GM18502 (cell line): ENCODE data around the gene KIAA1549.
A peak's percentile ranks its signal among the peaks of the same experiment; 100 is the strongest.
"Not testable (repeated sequence)": the region's sequence is repeated elsewhere in the genome, so short reads cannot be mapped to it uniquely, and the experiment has no call there.

Experiments used
- ATAC-seq: cut with Tn5 transposase; IDR thresholded peaks from one replicate; pipeline ENCODE4 v1.9.1; 2021; ENCODE audit warnings: mild to moderate bottlenecking; ENCODE audit not compliant: unreplicated experiment, poor library complexity

The KIAA1549 gene

GRCh38 chr7:138945821-138946220 lies 35.4 kb downstream of the KIAA1549 start:
- no peak for ATAC-seq

DNA sequence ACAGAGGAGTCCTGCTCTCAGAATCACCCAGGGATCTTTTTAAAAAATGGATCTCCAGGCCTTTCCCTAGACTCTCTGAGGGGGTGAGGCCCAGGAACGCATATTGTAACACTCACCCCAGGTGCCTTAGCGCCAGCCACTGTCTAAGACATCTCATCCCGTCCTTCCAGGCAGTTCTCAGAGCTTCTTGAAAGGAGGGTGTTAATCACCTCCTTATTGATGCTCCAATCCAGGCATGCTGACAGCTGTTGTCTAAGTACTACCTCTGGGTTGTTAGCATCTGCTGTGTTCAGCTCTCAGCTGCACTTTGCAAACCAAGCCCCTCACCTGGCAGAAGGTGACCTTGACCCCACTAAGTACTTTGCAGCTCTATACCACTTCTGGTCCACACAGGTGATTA lies 36.0 kb downstream of the KIAA1549 start:
- no peak for ATAC-seq

GRCh38 chr7:138944592-138944991 lies 36.6 kb downstream of the KIAA1549 start:
- ATAC-seq, result no peak

GRCh38 chr7:138943061-138943460 lies 38.1 kb downstream of the KIAA1549 start:
- ATAC-seq, result no peak

- ATAC-seq, result no peak
Measured at GRCh38 chr7:138941545-138941944, 39.6 kb downstream of the KIAA1549 start.

- ATAC-seq, result not testable (repeated sequence)
Measured at GRCh38 chr7:138940602-138941001, 40.6 kb downstream of the KIAA1549 start.

DNA sequence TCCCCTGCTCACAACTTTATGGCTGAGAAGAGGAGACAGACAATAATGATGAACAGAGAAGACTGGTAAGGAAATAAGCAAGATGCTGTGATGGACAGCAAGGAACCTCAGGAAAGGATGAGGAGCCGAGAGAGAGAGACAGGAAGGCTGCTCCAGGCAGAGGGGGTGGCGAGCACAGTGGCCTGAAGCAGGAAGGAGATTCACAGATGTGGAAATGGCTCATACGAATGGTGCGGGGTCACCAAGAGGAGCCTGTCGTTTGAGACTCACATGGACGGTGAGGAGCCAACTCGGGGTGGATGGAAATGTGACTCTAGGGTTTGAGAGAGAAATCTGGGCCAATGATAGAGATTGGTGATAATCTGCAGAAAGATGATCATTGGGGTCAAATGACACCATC lies 43.7 kb downstream of the KIAA1549 start:
- no peak for ATAC-seq

DNA sequence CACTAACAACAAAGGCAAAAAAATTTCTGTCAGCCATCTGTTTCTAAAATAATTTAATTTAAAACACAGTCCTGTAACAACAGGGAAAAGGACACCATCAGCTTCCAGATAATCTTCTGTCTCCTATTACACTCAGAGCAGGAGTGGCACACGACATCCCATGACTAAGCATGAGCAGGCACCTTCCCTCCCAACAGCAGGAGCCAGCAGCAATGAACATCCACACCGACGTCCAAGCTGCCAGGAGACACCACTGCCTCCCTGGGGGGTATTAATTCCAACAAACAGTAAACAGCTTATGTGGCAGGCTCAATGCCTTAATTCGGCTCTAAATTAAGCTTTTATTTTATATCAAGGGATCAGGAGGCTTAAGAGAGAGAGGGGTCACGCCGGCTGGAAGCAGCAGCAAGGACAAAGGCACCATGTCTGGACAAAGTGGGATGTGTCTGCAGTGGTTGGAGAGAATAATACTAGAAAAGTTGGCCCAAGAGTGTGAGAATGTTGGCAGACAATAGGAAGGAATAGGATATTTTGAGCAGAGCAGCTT lies 45.7 kb downstream of the KIAA1549 start:
- ATAC-seq, result no peak

DNA sequence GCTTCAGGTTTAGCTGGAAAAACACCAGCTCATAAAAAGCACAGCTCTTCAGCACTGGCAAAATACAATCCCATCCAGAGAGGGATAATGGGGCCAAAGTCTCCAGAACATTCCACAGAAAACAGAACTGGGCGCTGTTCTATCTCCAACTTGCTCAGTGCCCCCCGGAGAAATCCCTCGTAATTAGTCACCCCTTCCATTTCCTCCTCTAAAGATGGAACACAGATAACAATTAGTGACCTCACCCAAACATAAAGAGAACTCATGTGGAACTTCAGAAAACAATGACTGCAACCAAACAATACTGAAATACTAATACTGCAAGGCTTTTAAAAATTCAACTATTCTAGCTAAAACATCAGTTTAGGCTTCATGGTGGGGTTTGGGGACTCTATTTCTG lies 46.3 kb downstream of the KIAA1549 start:
- no peak for ATAC-seq

DNA sequence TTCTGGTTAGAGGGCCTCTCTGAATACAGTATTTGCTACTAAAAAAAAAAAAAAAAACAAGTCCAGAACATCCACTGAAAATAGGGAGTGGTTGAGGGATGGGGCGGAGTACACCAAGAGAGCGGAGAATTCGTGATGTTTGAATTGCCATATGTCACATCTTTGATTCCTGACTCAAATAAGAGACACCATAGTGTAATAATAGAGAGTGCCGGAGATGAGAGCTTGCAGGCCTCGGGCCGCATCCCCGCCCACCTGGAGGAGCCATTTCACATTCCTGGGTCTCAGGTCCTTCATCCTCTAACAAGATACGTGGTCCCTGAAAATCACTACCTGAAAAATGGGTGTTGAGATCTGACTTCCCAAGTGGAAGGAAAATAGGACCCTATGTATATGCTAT lies 46.8 kb downstream of the KIAA1549 start:
- no peak for ATAC-seq

- no peak for ATAC-seq
Measured at GRCh38 chr7:138932870-138933269, 48.3 kb downstream of the KIAA1549 start.

GRCh38 chr7:138932427-138932826 lies 48.8 kb downstream of the KIAA1549 start:
- no peak for ATAC-seq

DNA sequence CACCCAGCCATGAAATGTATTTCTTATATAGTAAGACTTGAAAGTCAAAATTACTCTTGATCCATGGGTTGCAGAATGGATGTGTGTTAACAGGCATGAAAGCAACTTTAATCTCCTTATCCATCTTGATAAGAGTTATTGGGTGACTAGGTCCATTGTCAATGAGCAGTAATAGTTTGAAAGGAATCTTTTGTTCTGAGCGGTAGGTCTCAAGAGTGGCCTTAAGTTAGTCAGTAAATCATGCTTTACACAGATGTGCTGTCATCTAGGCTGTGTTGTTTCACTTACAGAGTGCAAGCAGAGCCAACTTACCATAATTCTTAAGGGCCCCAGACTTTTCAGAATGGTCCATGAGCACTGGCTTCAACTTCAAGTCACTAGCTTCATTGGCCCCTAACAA lies 51.2 kb downstream of the KIAA1549 start:
- no peak for ATAC-seq

DNA sequence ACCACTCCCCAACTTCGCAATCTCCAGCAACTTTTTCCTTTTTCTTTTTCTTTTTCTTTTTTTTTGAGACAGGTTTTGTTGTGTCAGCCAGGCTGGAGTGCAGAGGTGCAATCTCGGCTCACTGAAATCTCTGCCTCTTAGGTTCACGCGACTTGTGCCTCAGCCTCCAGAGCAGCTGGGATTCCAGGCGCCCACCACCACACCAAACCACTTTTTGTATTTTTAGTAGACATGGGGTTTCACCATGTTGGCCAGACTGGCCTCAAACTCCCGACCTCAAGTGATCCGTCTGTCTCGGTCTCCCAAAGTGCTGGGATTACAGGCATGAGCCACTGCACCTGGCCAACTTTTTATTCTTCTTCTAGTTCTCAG lies 55.0 kb downstream of the KIAA1549 start:
- peak; percentile 36 for ATAC-seq

DNA sequence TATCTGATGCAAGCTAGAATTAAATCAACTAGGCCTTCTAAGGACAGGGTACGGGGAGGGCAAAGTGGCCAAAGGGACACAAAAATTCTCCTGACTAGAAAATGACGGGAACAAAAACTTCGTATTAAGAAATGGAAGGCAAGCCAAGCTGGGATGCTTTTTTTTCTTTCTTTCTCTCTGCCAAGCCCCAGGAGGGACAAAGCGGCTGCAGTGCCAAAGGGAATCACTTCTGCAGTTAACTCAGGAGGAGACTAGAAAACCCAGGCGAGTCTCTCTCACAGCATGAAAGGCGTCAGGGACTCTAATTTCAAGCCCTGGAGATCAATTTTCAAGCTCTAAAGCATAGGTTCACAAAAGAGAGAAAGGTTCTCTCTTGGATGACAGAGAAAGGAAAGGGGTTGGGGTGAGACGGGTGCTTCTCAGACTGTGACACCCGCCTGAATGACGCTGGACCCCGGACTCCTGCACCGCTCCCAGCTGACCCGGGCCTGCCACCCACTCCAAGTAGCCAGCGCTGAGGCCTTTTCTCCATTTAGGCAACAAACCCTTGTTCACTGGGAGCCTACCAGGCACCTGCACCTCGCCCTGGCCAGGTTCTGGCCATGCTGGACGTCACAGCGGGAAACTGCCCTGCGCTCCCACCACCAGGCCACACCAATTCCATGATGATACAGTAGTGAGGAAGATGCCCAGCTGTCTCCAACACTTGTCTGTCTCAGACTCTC lies 56.5 kb downstream of the KIAA1549 start:
- ATAC-seq, result no peak

GRCh38 chr7:138921277-138921676 lies 59.9 kb downstream of the KIAA1549 start:
- ATAC-seq, result no peak

GRCh38 chr7:138919911-138920310 lies 61.3 kb downstream of the KIAA1549 start:
- no peak for ATAC-seq

DNA sequence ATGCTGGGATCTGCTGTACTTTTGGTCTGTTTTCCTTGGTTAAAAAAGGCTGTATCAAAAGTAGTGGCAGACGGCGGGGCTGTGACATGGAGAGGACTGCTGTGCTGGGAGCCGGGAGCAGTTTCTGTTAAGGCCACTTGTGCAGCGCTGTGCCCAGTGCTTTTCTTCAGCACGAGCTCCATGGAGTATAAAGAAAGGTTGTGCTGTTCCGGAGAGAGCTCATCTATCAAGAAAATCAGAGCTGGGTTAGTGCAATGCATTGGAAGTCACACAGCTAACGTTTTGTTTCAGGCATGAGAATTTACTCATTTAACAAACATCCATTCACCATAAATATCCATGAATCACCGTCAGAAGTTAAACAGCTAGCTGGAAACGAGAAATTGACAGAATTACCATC lies 62.0 kb downstream of the KIAA1549 start:
- no peak for ATAC-seq

- no peak for ATAC-seq
Measured at GRCh38 chr7:138918756-138919155, 62.4 kb downstream of the KIAA1549 start.

DNA sequence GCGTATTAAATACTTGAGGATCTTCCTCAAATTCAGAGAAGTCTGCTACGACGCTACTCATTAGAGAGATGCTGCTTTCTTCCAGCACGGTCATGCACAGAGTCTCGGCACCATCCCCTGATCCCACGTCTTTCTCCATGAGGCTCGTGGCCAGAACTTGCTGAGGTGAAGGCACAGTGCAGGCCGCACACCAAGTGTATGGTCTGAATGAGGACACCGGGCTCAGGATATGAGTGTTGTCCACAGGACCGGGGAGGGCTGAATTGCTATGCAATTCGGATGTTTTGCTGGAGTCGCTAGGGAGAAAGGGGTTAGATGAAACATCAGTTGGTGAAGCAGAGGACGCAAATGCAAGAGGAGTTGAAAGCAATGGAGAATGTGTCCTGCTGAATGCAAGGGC lies 63.0 kb downstream of the KIAA1549 start:
- no peak for ATAC-seq

GRCh38 chr7:138917771-138918170 lies 63.4 kb downstream of the KIAA1549 start:
- no peak for ATAC-seq

- no peak for ATAC-seq
Measured at GRCh38 chr7:138916731-138917130, 64.5 kb downstream of the KIAA1549 start.
